Mucosa of rectum (tissue), 2 donors: ENCODE results near the gene F11.

Experiments used
- H3K27ac ChIP-seq, 2 donors: one replicate each; pipeline ENCODE4 v1.7.0; 2013; ENCODE audit warnings: inconsistent platforms in 2 of 2, low read depth in 2 of 2, low read length in 2 of 2
- H3K27me3 ChIP-seq, 2 donors: one replicate each; pipeline ENCODE4 v1.7.0; 2013; ENCODE audit warnings: low read length in 2 of 2; ENCODE audit not compliant: control insufficient read depth in 2 of 2, insufficient read depth in 2 of 2
- H3K36me3 ChIP-seq, 2 donors: one replicate each; pipeline ENCODE4 v1.7.0; 2013; ENCODE audit warnings: low read length in 2 of 2; ENCODE audit not compliant: control insufficient read depth in 2 of 2, insufficient read depth in 2 of 2
- H3K4me1 ChIP-seq, 2 donors: one replicate each; pipeline ENCODE4 v1.7.0; 2013; ENCODE audit warnings: low read length in 2 of 2, mild to moderate bottlenecking in 1 of 2; ENCODE audit not compliant: control insufficient read depth in 2 of 2, insufficient read depth in 2 of 2
- H3K4me3 ChIP-seq, 2 donors: one replicate each; pipeline ENCODE4 v1.7.0; 2013; ENCODE audit warnings: low read length in 2 of 2
- H3K9ac ChIP-seq, 2 donors: one replicate each; pipeline ENCODE4 v1.7.0; 2013; ENCODE audit warnings: low read length in 2 of 2, low read depth in 1 of 2, mild to moderate bottlenecking in 1 of 2
- H3K9me3 ChIP-seq, 2 donors: one replicate each; pipeline ENCODE4 v1.7.0; 2013; ENCODE audit warnings: low read length in 2 of 2; ENCODE audit not compliant: control insufficient read depth in 2 of 2
- donor health status: healthy.
- donor health status: Normal muscosa, but diverticular disease.

The F11 gene

DNA sequence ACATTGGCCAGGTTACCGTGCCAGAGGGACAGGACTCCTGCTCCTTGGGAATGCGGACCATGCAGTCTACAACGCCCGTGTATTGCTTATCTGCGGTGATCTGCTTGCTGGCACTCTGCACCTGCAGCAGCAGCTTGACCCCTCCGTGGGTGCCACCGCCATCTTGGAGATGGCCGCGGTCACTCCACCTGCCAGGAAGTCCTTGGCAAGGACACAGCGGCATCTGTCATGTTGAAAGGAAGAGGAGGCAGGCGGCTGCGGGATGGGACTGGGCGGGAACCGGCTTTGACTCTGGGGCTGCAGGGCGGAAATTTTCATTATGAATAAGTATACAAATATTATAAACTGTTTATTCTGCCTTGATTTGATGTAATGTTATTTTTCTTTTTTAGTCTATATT, 63.4 kb downstream of the F11 start:
- Histone ChIP-seq H3K36me3 (no peaks in the 10 kb centered on the region), H3K9me3 (peaks cover 0 to 4% of the 10 kb centered on the region in 2 donors)

GRCh38 chr4:186330368-186330767, 64.4 kb downstream of the F11 start:
- Histone ChIP-seq H3K9ac (no peak overlapping the region), H3K4me1 (peaks cover 0 to 2% of the 10 kb centered on the region in 2 donors), H3K27me3 (no peaks in the 10 kb centered on the region), H3K36me3 (no peaks in the 10 kb centered on the region), H3K4me3 (no peak overlapping the region), H3K27ac (no peak overlapping the region), H3K9me3 (peaks cover 0 to 4% of the 10 kb centered on the region in 2 donors)

More for the DNA sequence above, 63.4 kb downstream of the F11 start:
- Histone ChIP-seq H3K4me3 (no peak overlapping the region), H3K4me1 (peaks cover 0 to 2% of the 10 kb centered on the region in 2 donors), H3K27ac (no peak overlapping the region), H3K27me3 (no peaks in the 10 kb centered on the region), H3K9ac (no peak overlapping the region)

- Histone ChIP-seq H3K27ac (no peak overlapping the region), H3K4me3 (no peak overlapping the region), H3K27me3 (no peaks in the 10 kb centered on the region), H3K9me3 (peaks cover 0 to 4% of the 10 kb centered on the region in 2 donors), H3K9ac (no peak overlapping the region), H3K4me1 (no peaks in the 10 kb centered on the region), H3K36me3 (no peaks in the 10 kb centered on the region)
Observed at GRCh38 chr4:186335793-186336192, 69.8 kb downstream of the F11 start.
